Loucy (cell line): ENCODE measurements around the gene IGF1R.

ENCODE experiments used
- H2AFZ ChIP-seq: fragments of 200-600 bp; sonication (generic); 2 replicates; pipeline ENCODE4 v1.6.0; 2016; ENCODE audit warnings: antibody characterized with exemption, mild to moderate bottlenecking, low read length, moderate library complexity
- H3F3A ChIP-seq: fragments of 200-600 bp; 2 replicates; pipeline ENCODE4 v1.6.0; 2016; ENCODE audit warnings: antibody characterized with exemption, low read depth, mild to moderate bottlenecking
- H3K27me3 ChIP-seq: fragments of 200-600 bp; sonication (generic); 2 replicates; pipeline ENCODE4 v1.6.1; 2014; ENCODE audit warnings: low read length, mild to moderate bottlenecking; ENCODE audit not compliant: insufficient read depth, poor library complexity, severe bottlenecking
- H3K36me3 ChIP-seq: fragments of 200-600 bp; sonication (generic); 2 replicates; pipeline ENCODE4 v1.6.1; 2016; ENCODE audit warnings: low read length; ENCODE audit not compliant: insufficient read depth
- H3K4me1 ChIP-seq: fragments of 200-600 bp; sonication (generic); 2 replicates; pipeline ENCODE4 v1.5.1; 2014; ENCODE audit warnings: low read length, mild to moderate bottlenecking; ENCODE audit not compliant: insufficient read depth, poor library complexity, severe bottlenecking
- H3K4me2 ChIP-seq: fragments of 200-600 bp; sonication (generic); 2 replicates; pipeline ENCODE4 v1.6.0; 2014; ENCODE audit warnings: antibody characterized with exemption, low read length, low read depth, mild to moderate bottlenecking; ENCODE audit not compliant: poor library complexity, severe bottlenecking
- H3K4me3 ChIP-seq: fragments of 200-600 bp; sonication (generic); 2 replicates; pipeline ENCODE4 v1.5.1; 2014; ENCODE audit warnings: low read length, mild to moderate bottlenecking, mixed read lengths; ENCODE audit not compliant: poor library complexity, severe bottlenecking
- H3K79me2 ChIP-seq: fragments of 200-600 bp; sonication (generic); 2 replicates; pipeline ENCODE4 v1.6.1; 2014; ENCODE audit warnings: low read length; ENCODE audit not compliant: insufficient read depth
- H3K9ac ChIP-seq: fragments of 200-600 bp; sonication (generic); 2 replicates; pipeline ENCODE4 v1.6.0; 2014; ENCODE audit warnings: mild to moderate bottlenecking, low read depth, low read length, moderate library complexity; ENCODE audit not compliant: poor library complexity, severe bottlenecking
- H3K9me2 ChIP-seq: fragments of 200-600 bp; sonication (generic); replicated peaks from 2 replicates; pipeline ENCODE4 v1.6.1; 2016; ENCODE audit warnings: low read depth, low read length, mixed read lengths
- H3K9me3 ChIP-seq: fragments of 200-600 bp; sonication (generic); 2 replicates; pipeline ENCODE4 v1.6.1; 2014; ENCODE audit warnings: mild to moderate bottlenecking, antibody characterized with exemption, low read length, low read depth; ENCODE audit not compliant: insufficient read depth
- H4K20me1 ChIP-seq: fragments of 200-600 bp; sonication (generic); 2 replicates; pipeline ENCODE4 v1.6.0; 2014; ENCODE audit warnings: antibody characterized with exemption, low read length, mild to moderate bottlenecking; ENCODE audit not compliant: insufficient read depth, poor library complexity, severe bottlenecking
- EZH2phosphoT487 ChIP-seq: fragments of 200-600 bp; IDR thresholded peaks from 2 replicates; pipeline ENCODE4 v1.6.1; 2018; ENCODE audit warnings: antibody characterized with exemption, mild to moderate bottlenecking, moderate library complexity, borderline replicate concordance
- TF ChIP-seq, protein P1 (sequence below): fragments of 200-600 bp; sonication (generic); conservative IDR thresholded peaks from 2 replicates; pipeline ENCODE4 v1.5.1; 2014; ENCODE audit warnings: mild to moderate bottlenecking, antibody characterized with exemption, low read length

IGF1R gene

DNA sequence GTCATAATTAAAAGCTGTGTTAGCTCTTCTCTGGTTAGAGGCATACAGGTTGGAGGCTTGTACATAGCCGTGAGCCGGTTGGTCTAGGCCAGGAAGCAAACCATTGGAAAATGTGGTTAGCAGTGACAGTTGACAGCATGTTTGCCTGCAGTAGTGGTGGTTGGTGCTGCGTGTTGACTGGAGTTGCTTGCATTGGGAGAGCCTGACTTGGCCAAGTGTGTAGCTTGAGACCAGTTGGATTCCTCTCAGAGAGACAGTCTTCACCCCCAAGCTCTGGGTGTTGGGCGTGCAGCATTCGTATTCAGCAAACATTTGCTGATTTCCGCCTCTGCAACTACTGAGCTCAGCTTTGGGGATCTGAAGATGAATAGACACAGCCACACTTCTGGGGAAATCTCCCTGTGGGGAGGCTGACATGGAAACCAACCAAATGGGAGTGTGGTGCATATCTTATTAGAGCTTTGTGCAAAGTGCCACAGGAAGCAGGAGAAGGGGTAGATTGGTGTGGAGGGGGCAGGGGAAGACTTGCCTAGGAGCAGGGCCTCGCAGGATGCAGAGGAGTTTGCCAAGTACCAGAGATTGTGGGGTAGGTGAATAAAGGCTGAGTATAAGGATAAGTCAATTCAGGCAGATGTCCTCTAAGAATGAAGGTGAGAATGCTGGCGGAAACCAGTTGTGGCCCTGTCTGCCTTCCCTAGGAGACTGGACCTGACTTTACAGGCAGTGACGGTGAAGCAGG lies 83.5 kb downstream of the IGF1R start:
- no peaks in the 10 kb centered on the region for H3K27me3 ChIP-seq
- peaks cover 61% of the 10 kb centered on the region for H3K4me1 ChIP-seq
- peak overlapping the region; percentile 67 for H3K4me2 ChIP-seq
- no peaks in the 10 kb centered on the region for H4K20me1 ChIP-seq
- peaks cover 99% of the 10 kb centered on the region for H3K79me2 ChIP-seq
- no peaks in the 10 kb centered on the region for H3F3A ChIP-seq
- H2AFZ ChIP-seq = no peak overlapping the region
- H3K9me3 ChIP-seq = no peaks in the 10 kb centered on the region
- peak overlapping the region; percentile 38 for H3K4me3 ChIP-seq
- peak overlapping the region; percentile 51 for H3K9ac ChIP-seq
- no peaks in the 10 kb centered on the region for H3K9me2 ChIP-seq
- no peak for TF ChIP-seq EZH2phosphoT487
- TF ChIP-seq, protein P1, sequence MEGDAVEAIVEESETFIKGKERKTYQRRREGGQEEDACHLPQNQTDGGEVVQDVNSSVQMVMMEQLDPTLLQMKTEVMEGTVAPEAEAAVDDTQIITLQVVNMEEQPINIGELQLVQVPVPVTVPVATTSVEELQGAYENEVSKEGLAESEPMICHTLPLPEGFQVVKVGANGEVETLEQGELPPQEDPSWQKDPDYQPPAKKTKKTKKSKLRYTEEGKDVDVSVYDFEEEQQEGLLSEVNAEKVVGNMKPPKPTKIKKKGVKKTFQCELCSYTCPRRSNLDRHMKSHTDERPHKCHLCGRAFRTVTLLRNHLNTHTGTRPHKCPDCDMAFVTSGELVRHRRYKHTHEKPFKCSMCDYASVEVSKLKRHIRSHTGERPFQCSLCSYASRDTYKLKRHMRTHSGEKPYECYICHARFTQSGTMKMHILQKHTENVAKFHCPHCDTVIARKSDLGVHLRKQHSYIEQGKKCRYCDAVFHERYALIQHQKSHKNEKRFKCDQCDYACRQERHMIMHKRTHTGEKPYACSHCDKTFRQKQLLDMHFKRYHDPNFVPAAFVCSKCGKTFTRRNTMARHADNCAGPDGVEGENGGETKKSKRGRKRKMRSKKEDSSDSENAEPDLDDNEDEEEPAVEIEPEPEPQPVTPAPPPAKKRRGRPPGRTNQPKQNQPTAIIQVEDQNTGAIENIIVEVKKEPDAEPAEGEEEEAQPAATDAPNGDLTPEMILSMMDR = no peak
- H3K36me3 ChIP-seq = no peaks in the 10 kb centered on the region

DNA sequence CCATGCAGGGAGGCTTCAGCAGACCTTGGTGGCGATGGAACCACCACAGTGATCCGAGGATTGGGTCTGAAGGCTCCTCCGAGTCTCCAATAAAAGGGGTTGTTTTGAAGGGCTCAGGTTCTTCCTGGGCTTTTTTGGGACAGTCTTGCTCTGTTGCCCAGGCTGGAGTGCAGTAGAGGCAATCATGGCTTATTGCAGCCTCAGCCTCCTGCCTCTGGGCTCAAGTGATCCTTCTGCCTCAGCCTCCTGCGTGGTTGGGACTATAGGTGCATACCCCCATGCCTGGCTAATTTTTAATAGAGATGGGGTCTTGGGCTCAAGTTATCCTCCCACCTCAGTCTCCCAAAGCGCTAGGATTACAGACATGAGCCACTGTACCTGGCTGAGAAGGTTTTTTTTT lies 84.8 kb downstream of the IGF1R start:
- peaks cover 99% of the 10 kb centered on the region for H3K79me2 ChIP-seq
- H3K4me3 ChIP-seq = no peak overlapping the region
- no peak overlapping the region for H3K4me2 ChIP-seq
- no peak overlapping the region for H3K9ac ChIP-seq
- TF ChIP-seq, protein P1 = no peak
- TF ChIP-seq EZH2phosphoT487 = no peak
- H2AFZ ChIP-seq = no peak overlapping the region
- H3K9me2 ChIP-seq = no peaks in the 10 kb centered on the region
- peaks cover 64% of the 10 kb centered on the region for H3K4me1 ChIP-seq
- H3K9me3 ChIP-seq = no peaks in the 10 kb centered on the region
- no peaks in the 10 kb centered on the region for H3K36me3 ChIP-seq
- no peaks in the 10 kb centered on the region for H3F3A ChIP-seq
- H4K20me1 ChIP-seq = no peaks in the 10 kb centered on the region
- H3K27me3 ChIP-seq = no peaks in the 10 kb centered on the region

DNA sequence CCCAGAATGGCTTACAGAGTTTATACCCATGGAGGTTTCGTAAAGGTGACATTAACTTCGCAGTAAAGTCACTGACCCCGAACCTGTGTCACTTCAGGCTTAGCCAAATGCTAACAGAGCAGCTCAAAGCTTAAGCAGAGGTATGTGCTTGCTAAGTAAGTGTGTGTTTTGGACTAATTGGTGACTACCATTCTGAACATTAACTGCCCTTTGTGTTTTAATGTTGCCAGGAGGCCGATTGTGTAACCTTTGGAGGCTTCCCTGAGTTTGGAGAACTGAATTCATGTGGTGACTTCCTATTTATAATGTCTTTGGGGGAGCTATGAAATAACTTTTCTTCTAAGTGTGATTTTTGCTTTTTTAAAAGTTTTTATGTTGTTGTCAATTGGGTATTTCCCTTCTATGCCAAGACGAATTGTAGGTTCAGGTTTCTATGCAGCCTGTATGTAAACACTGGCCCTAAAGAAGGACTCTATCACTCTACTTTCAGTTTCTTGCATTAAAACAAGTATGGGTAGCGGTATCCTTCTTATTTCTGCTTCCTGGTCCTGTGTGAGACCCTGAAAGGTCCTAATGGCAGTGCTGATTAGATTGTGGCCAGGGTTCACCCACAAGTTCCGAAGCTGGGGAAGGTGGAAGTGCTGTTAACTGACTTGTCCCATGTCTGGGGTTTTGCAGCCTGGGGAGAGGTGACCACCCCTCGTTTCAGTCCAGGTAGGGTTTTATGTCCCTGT lies 86.3 kb downstream of the IGF1R start:
- H3K27me3 ChIP-seq = no peaks in the 10 kb centered on the region
- no peak overlapping the region for H3K4me3 ChIP-seq
- H3K36me3 ChIP-seq = no peaks in the 10 kb centered on the region
- H3K9ac ChIP-seq = no peak overlapping the region
- H3K4me1 ChIP-seq = peaks cover 59% of the 10 kb centered on the region
- H2AFZ ChIP-seq = no peak overlapping the region
- peak overlapping the region; percentile 8 for H3K4me2 ChIP-seq
- no peaks in the 10 kb centered on the region for H4K20me1 ChIP-seq
- no peaks in the 10 kb centered on the region for H3K9me2 ChIP-seq
- TF ChIP-seq, protein P1 = no peak
- no peak for TF ChIP-seq EZH2phosphoT487
- no peaks in the 10 kb centered on the region for H3F3A ChIP-seq
- H3K9me3 ChIP-seq = no peaks in the 10 kb centered on the region
- peaks cover 99% of the 10 kb centered on the region for H3K79me2 ChIP-seq
